Thyroid gland (tissue), 4 donors: ENCODE results near the gene DCAF8L1.

Experiments
- POLR2A ChIP-seq, 2 donors: fragments of 450-650 bp; IDR thresholded peaks; one replicate each; pipeline ENCODE4 v1.6.1; 2017; ENCODE audit warnings: antibody characterized with exemption in 2 of 2, mild to moderate bottlenecking in 2 of 2, moderate library complexity in 1 of 2
- TF ChIP-seq, protein P1 (sequence below), 6 experiments: fragments of 200-600 bp in 3 of 6; fragments of 450-650 bp in 3 of 6; sonication (generic) in 3 of 6; IDR thresholded peaks; one replicate each; pipeline ENCODE4 v1.5.1; 2016 to 2019; ENCODE audit warnings: antibody characterized with exemption in 6 of 6, mild to moderate bottlenecking in 2 of 6, inconsistent platforms in 1 of 6, moderate library complexity in 1 of 6

DNA sequence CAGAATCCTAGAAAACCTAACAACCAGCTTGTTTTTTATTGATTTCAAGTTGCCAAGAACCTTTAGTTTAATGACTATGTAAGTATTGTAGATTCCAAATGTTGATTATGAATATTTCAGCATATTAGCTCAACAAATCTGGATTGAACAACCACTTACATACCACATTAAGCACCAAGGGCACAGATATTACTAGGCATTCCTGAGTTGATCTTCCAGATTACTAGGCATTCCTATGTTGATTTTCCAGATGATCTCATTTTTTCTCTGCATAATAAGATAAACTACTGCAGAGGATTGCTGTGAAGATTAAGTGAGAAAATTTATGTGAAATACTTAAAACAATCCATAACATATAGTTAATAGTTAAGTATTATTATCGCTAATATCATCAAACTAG, 17.4 kb upstream of the DCAF8L1 start:
- TF ChIP-seq, protein P1, sequence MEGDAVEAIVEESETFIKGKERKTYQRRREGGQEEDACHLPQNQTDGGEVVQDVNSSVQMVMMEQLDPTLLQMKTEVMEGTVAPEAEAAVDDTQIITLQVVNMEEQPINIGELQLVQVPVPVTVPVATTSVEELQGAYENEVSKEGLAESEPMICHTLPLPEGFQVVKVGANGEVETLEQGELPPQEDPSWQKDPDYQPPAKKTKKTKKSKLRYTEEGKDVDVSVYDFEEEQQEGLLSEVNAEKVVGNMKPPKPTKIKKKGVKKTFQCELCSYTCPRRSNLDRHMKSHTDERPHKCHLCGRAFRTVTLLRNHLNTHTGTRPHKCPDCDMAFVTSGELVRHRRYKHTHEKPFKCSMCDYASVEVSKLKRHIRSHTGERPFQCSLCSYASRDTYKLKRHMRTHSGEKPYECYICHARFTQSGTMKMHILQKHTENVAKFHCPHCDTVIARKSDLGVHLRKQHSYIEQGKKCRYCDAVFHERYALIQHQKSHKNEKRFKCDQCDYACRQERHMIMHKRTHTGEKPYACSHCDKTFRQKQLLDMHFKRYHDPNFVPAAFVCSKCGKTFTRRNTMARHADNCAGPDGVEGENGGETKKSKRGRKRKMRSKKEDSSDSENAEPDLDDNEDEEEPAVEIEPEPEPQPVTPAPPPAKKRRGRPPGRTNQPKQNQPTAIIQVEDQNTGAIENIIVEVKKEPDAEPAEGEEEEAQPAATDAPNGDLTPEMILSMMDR (IDR thresholded peaks at IDR 0.05), result no peak
- no peak for TF ChIP-seq POLR2A (IDR thresholded peaks at IDR 0.05)
